Endothelial cell of hepatic sinusoid (primary cell): ENCODE results near the gene NTN1.

Source experiments
- in situ Hi-C: cut with HindIII; loops from 2 replicates; pipeline ENCODE4 v1.10.0; 2017; ENCODE audit warnings: low sequenced_read_pairs

The NTN1 gene

GRCh38 chr17:9212376-9213302 is 191.3 kb downstream of the NTN1 start:
- in situ Hi-C loops, result no loop called here

DNA sequence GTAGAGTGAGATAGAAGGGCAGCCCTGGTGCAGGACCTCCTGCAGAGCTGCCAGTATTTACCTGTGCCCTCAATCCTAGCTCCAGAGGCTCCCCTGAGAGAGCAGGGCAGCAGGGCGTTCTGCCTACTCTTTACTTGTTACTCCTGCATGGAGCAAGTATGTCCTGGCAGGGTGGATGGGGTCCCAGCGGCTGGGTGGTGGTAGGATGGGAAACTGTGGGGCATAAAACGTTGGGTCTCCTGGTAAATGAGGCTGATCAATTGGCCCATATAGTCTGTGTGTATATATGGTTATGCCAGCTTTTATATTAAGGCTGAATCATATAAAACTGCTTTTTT is 192.0 kb downstream of the NTN1 start:
- in situ Hi-C loops, result no loop called here

GRCh38 chr17:9215465-9215864 is 194.2 kb downstream of the NTN1 start:
- in situ Hi-C loops, result no loop called here

DNA sequence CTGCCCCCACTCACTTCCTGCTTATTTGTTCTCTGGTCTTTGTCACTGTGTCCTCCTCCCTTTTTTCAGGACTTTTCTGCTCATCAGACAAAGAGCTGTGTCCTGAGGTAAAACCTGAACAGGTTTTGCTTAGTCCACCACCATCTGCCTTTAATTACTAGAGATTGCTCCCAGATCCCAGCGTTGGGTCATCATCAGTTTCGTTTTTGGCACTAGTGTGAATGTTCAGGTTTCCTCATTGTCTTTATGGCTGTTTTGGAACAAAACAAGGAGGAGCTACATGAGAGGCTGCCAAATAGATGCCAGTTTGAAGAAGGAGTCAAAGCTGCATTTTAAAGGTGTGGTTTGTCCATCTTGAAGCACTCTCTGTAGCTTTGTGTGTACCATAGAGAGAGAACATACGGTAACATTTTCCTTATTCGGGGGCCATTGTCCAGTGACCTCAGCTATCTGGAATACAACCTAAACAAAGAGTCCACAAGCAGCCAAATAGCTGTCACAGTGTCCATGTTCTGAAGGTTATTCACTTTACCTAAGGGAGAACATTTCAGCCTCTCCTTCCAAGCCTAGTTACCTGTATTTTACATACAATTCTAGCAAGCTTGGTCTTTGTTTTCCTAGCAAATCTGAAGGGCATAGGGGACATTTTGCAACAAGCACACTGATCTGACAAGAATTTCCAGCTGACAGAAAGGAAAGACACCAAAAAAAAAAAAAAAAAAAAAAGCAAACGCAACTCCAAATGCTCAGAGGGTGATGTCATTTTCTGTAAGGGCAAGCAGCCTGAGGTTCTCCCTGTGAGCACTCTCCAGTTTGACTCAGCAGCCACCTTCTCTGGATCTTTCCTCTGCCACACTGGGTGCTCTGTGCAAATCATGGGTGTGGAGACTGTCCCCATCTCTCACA is 196.1 kb downstream of the NTN1 start:
- in situ Hi-C loops, result no loop called here

- in situ Hi-C loops, result no loop called here
These were observed 196.8 kb downstream of the NTN1 start for GRCh38 chr17:9218064-9218635.

- in situ Hi-C loops, result no loop called here
These were observed 197.6 kb downstream of the NTN1 start for GRCh38 chr17:9218911-9219310.

DNA sequence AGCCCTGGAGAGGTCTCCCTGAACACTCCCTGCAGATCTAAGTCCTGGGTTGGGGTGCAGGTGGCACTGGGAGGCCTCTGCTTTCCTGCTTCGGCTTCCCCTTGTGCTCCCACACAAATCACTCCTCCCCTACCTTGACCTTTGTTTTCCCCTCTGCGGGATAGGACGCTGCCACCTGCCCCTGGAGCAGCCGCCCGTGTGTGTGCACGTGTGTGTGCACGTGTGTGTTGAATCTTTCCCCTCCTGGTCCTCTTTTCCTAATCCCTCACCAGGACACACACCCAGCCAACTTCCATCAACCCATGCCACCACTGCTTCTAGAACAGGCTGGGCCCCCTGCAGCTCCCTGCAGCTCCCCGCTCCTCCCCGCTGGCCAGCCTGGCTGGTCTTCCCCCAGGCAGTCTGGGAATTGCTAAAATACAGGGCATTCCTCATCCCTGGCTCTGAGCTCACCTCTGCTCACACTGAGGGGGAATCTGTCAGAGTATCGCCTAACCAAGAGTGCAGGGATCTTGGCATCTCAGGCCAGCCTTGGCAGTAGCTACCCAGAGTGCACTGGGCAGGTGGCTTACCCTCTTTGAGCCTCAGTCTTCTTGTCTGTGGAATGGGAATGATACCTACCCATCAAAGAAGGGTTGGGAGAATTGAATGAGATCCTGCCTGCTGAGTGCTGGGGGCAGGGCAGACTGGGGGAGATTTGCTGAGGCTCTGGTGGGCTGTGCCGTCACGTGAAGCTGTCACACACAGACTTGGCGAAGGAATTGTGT is 198.5 kb downstream of the NTN1 start:
- in situ Hi-C loops, result no loop called here

- in situ Hi-C loops, result no loop called here
These were observed 199.3 kb downstream of the NTN1 start for GRCh38 chr17:9220398-9221146.

- in situ Hi-C loops, result no loop called here
These were observed 200.0 kb downstream of the NTN1 start for GRCh38 chr17:9221147-9221921.

- in situ Hi-C loops, result no loop called here
These were observed 200.5 kb downstream of the NTN1 start for GRCh38 chr17:9221922-9222180.

GRCh38 chr17:9223531-9223930 is 202.2 kb downstream of the NTN1 start:
- in situ Hi-C loops, result no loop called here

- in situ Hi-C loops, result no loop called here
These were observed 203.2 kb downstream of the NTN1 start for GRCh38 chr17:9224485-9224884.

DNA sequence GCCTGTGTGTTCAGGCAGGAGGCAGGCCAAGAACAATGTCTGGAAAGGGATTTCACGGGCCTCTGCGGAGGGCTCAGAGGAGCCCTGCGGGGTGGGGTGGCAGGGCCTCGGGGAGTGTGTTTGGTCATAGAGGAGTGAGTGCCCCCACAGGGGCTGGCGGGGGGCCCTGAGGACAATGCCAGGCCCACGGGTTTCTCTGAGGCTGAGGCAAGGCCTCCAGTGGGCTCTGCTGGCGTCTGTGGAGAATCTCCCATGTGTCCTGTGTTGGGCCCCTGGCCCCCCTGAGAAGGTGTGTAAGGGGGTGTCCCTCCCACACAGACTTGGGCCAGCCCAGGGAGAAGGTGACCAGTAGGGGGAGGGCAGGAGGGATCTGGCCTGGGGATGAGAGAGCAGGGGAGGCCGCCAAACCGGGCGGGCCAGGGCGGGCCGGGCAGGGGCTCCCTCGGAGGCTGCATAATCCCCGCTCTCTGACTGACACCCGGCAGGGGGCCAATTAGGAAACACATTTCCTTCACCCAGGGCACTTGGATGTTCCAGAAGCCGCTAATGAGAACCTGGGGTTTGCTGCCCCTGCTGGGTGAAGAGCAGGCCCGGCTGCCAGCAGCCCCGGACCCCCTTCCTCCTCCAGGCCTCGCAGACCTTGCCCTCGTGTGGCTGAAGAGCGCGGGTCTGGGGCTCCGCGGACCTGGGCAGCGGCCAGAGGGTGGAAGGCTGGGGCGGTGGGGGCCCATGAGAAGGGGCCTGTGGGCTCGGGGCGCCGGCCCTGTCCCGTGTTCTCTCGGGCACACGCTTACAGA is 204.2 kb downstream of the NTN1 start:
- in situ Hi-C loops, result no loop called here

DNA sequence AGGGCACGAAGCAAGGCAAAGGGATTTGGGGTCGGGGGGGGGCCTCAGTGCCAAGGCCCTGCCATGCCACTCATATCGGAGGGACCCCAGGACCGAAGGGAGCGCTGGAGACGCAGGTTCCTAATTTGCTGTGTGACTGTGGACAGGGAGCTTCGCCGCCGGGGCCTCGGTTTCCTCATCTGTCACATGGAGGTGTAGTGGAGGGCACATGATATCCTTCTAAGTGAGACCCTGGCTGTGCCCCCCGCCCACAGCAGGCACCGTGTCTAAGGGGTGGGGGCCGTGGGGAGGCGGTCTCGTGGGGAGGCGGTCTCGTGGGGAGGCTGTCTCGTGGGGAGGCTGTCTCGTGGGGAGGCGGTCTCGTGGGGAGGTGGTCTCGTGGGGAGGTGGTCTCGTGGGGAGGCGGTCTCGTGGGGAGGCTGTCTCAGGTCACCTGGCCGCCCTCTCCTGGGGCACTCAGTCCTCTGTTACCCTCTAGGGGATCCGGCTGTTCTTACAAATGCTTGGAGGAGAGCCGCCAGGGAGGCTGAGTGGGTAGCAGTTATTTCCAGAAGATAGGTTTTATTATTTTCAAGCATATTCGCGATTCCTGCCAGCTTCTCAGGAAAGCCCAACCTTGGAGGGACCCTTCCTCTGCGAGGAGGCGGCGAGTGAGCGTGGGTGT is 205.0 kb downstream of the NTN1 start:
- in situ Hi-C loops, result no loop called here

DNA sequence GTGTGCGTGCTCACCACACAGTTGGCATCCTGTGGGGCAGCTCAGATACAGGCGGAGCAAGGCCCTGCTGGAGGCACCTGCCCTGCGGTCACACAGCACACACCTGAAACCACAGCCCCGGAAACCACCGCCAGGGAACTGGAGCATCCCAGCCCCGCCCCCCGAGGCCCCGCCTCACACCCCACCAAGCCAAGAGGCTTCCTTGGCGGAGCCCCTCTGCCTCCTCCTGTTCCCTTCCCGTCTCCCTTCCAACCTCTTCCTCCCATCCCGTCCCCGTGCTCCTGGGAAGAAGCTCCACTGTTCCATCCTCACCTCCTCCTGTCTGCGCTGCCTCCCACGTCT is 205.5 kb downstream of the NTN1 start:
- in situ Hi-C loops, result no loop called here

DNA sequence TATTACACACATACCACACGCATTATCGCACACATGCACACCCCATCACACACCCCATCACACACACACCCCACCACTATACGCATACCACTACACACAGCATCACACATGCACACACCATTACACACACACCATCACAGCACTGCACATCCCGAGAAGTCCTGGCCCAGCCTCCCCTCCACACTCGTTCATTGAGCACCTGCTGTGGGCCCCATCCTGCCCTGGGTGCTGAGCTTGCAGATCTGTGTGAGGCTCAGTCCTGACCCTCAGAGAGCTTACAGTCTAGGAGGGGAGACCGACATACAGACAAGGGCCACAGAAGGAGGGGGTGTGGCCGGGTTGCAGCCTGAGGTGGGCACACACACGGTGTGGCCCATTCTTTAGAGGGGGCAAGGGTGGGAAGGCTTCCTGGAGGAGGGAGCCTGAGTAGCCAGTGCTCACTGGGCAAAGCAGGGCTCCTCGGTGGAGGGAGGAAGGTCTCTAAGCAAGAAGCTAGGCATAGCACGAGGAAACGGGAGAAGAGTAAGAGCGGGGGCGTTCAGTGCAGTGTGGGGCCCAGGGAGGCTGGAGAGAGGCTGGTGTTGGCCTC is 206.6 kb downstream of the NTN1 start:
- in situ Hi-C loops, result no loop called here

- in situ Hi-C loops, result no loop called here
These were observed 207.3 kb downstream of the NTN1 start for GRCh38 chr17:9228408-9229159.
